CD4-positive, alpha-beta T cell treated with Interleukin-4 for 1 hour (primary cell): ENCODE data around the gene SMIM12.
"Not testable (repeated sequence)": the region's sequence is repeated elsewhere in the genome, so short reads cannot be mapped to it uniquely, and the experiment has no call there.

ENCODE experiments used
- DNase-seq, 2 donors: peaks; one replicate each; pipeline ENCODE4 v3.0.0-alpha.2; 2020 to 2022

The SMIM12 gene

GRCh38 chr1:34842952-34843371 lies 16.6 kb downstream of the SMIM12 start:
- no peak for DNase-seq

- DNase-seq = no peak
Measured at GRCh38 chr1:34842073-34842472, 17.5 kb downstream of the SMIM12 start.

DNA sequence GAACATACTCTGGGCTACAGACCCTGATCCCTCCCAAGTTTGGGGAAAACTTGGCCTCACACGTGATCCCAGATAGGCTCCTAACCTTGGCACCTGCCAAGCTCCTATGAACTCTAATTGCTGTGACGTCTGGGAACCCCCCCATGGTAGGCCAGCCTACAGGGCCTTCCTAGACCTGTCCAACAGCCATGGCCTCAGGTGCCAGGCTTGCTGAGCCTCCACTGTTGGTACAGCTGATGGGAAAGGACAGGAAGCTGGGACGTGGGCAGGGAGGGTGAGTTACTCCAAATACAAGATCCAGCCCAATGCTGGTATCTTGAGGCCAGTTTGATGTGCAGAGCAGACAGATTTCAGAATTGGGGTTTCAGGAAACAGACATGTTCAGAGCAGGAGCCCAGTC lies 19.1 kb downstream of the SMIM12 start:
- no peak for DNase-seq

GRCh38 chr1:34839526-34840305 lies 19.8 kb downstream of the SMIM12 start:
- no peak for DNase-seq

DNA sequence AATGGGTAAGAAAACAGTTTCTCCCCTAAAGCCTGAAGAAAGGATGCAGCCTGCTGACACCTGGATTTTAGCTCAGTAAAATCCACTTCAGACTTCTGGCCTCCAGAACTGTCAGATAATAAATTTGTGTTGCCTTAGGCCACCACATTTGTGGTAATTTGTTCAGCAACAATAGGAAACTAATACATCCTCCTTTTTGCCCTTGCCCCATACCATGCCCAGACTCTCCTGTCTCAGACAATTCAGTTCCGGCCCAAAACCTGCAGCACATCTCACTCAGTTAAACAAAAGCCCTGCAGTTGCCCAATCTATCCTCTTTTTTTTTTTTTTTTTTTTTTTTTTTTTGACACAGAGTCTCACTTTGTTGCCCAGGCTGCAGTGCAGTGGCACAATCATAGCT lies 25.8 kb downstream of the SMIM12 start:
- DNase-seq = no peak

GRCh38 chr1:34831721-34832246 lies 27.8 kb downstream of the SMIM12 start:
- no peak for DNase-seq

DNA sequence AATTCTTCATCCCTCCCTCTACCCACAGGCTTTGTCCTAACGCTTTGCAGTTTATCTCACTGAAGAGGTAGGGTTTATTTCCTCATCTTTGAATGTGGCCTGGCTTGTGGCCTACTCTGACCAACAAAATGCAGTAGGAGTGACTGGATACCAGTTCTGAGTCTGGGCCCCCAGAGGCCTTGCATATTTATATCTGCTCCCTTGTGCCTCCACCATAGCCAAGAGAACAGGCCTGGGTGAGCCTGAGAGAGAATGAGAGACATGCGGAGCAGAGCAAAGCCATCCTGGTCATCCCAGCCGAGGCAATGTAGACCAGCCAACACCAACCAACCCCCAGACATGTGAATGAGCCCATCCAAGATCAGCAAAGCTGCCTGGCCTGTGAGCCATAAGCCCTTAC lies 30.3 kb downstream of the SMIM12 start:
- DNase-seq = no peak

DNA sequence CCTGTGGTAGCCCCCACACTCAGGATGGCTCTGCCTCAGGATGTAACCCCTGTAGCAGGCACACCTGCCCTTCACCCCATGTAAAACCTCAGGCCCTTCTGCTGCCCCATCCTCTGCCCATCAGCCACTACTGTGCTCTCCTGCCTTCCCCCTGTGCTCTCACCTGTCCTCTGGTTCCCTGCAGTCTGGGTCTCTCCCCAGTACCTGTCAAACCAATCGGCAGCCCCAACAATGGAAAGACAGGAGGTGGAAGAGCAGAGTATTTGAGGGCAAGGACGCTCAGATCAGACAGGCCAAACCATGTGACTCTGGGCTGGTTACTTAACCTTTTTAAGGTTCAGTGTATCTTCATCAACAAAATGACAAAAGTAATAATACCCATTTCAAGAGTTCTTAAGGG lies 30.9 kb downstream of the SMIM12 start:
- no peak for DNase-seq

DNA sequence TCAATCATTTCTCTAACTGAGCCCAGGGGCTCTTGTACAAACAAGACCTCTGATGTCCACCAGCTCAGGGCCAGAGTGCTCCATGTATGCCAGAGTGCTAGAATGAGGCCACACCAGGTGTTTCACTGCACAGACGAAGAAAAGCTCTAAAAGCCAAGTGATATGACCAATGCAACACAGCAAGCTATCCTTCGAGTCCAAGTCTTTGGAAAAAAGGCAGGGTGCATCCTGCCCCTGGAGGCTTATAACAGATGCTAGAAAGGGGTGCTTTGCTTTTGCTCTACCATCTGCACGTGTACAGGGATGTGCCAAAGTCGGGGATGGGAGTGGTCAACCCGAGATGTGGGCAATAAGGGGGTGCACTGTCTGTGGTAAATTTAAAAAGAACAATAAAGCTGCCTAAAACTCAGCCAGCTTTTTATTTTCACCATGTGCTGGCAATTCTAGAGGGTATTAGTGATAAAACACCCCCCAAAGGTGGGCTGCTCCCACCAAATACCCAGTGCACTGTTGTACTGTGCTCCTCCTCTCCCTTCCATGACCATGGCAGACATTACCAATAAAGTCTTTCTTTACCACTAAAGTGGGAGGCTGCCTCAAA lies 32.1 kb downstream of the SMIM12 start:
- DNase-seq = no peak

GRCh38 chr1:34825455-34826091 lies 34.0 kb downstream of the SMIM12 start:
- DNase-seq = no peak

DNA sequence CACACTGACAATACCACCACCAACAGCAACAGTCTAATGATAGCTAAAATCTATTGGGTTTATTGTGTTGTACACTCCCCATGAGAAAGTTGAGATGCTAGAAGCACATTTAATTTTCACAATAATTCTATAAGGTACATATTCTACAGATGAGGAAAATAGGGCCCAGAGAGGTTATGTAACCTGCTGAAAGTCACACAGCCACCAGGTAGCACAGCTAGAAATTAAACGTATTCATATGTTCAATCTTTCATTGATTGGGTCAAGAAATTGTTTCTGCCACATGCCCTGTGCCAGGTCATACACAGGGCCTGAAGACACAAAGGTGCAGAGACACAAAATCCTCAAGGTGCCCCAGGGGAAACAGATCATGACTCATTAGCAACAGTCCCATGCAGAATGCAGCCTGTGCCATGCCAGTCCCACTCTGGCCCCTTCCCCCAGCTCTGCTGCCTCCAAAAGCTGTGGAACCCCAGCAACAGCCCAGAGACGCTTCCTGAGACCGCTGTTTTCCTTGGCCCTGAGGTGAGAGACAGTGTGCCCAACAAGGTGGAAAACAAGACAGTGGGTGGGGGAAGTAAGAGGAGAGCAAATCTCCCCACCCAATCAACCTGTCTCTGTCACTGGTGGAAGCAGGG lies 34.6 kb downstream of the SMIM12 start:
- DNase-seq = no peak

DNA sequence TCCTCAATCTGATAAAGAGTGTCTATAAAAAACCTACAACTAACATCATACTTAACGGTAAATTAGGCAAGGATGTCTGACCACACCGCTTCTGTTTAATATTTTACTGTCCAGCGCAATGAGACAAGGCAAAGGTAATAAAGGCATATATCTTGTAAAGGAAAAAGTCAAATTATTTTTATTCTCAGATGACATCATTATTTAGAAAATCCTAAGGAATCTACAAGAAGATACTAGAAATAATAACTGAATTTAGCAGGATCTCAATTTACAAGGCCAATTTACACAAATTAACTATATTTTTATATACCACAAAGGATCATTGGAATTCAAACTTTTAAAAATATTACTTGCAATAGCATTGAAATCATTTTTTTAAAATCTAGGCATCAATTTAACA lies 37.3 kb downstream of the SMIM12 start:
- no peak for DNase-seq

DNA sequence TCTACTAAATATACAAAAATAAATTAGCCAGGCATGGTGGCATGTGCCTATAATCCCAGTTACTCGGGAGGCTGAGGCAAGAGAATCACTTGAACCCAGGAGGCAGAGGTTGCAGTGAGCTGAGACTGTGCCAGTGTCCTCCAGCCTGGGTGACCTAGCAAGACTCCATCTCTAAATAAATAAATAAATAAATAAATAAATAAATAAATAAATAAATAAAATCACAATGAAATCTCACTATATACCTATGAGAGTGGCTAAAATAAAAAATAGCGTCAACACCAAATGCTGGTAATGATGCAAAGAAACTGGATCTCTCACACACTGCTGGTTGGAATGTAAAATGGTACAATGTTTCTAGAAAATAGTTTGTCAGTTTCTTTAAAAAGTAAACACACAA lies 40.7 kb downstream of the SMIM12 start:
- DNase-seq = not testable (repeated sequence)

- no peak for DNase-seq
Measured at GRCh38 chr1:34816778-34817177, 42.8 kb downstream of the SMIM12 start.

- no peak for DNase-seq
Measured at GRCh38 chr1:34816332-34816731, 43.2 kb downstream of the SMIM12 start.

DNA sequence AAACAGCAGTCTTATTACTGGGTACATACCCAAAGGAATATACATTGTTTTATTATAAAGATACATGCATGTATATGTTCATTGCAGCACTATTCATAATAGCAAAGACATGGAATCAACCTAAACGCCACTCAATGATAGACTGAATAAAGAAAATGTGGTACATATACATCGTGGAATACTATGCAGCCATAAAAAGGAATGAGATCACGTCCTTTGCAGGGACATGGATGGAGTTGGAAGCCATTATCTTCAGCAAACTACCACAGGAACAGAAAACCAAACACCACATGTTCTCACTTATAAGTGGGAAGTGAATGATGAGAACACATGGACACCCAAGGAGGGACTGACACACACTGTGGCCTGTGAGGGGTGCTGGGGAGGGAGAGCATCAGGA lies 48.8 kb downstream of the SMIM12 start:
- not testable (repeated sequence) for DNase-seq

GRCh38 chr1:34808051-34808810 lies 51.3 kb downstream of the SMIM12 start:
- no peak for DNase-seq

DNA sequence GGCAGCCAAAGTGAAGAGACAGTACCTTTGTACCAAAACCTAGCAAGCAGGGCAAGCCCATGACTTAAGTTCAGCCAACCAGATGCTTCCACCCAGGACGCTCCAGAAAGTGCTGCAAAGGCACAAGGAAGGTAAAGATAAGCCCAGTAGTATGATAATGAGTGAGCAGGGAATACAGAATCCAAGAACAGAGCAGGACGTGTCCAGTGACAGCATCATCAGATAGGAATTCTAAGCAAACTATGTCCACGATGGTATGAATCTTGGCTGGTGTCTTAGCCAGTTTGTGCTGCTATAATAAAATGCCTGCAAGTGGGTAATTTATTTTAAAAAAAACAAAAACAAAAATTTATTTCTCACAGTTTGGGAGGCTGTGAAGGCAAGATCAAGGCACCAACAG lies 53.2 kb downstream of the SMIM12 start:
- no peak for DNase-seq

DNA sequence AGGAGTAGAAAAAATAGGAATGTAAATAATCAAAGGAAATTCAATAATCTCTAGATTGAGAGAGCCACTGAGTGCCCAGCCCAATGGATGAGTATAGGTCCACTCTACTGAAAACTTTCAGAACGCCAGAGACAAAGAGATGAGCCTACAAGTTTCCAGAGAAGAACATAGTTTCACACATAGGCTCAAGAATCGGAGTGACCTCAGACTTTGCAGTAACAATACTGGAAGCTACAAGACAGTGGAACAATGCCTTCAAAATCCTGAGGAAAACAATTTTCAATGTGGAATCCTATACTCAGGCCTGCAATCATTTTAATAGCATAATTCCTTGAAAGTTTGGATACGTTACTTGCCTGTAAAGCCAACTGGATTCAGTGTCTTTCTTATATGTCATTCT lies 55.8 kb downstream of the SMIM12 start:
- no peak for DNase-seq
